Measurements from ENCODE around the gene DISC1.
"Not testable (repeated sequence)": the region's sequence is repeated elsewhere in the genome, so short reads cannot be mapped to it uniquely, and the experiment has no call there.

The DISC1 gene

GRCh38 chr1:231666937-231667608, 40.5 kb downstream of the DISC1 start:
- DNase-seq: no peak

GRCh38 chr1:231667896-231668506, 41.4 kb downstream of the DISC1 start:
- DNase-seq: no peak

DNA sequence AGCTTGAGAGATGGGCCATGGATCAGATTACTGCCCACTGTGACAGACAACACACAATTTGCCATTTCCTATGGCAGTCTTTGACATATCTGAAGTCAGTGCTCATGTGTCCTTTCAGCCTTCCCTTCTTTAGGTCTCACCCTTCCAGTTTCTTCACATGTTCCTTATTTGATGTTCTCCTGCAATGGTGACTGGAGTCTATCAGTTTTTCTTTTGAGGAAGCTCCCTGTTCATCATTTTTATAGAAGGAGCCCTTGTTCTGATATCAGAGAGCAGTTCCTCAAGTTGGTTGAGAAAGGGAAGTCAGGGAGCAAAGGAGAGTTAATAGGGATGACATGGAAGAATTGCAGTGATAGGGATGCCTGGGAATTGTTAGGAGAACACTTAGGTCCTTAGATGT, 42.2 kb downstream of the DISC1 start:
- no peak for DNase-seq

GRCh38 chr1:231669864-231670621, 43.5 kb downstream of the DISC1 start:
- DNase-seq: not testable (repeated sequence)

DNA sequence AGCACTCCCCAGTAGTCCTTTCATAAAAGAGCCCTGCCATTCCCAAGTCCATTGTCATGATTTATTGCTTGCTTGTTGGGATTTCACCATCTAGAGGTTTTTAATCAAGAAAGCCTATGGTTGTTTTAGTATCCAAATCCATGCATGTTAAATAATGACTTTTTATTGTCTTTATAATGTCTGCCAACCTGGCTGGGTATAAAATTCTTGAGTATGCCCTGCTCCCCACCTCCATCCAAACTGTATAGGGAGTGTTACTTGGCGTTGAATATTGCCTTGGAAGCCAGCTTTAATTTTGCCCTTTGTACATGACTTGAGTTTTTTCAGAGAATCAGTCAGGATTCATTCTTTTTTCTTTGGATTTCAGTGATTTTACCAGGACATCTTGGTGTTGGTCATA, 44.2 kb downstream of the DISC1 start:
- no peak for DNase-seq

GRCh38 chr1:231674575-231674974, 48.0 kb downstream of the DISC1 start:
- no peak for DNase-seq

DNA sequence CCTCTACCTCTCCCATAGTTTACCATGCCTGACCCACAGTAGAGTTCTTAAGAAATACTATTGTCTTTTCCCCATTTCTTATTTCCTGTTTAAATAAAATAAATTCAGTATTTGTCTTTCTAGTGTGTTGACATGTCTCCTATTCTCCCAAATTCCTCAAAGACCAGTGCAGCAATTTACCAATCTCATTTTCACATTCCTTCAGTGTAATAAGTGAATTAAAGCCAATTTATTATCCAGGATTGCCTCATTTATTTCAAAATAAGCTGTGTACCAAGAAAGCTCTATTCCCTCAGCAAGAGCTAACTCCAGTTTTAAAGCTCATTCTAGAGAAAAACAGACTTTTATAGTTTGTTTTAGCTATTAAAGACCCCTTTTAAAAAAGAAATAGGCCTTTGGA, 49.9 kb downstream of the DISC1 start:
- no peak for DNase-seq

DNA sequence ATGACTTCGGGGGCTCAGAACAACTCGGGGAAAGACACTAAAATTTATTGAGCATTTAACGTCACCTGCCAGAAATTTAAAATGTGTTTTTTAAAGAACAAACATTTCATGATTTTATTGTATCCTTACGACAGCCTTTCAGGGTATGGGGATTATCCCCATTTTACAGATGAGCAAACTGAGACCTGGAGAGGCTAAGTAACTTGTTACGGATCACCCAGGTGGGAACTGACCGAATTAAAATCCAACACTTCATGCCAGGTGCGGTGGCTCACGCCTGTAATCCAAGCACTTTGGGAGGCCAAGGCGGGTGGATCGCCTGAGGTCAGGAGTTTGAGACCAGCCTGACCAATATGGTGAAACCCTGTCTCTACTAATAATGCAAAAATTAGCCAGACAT, 50.9 kb downstream of the DISC1 start:
- DNase-seq: no peak

DNA sequence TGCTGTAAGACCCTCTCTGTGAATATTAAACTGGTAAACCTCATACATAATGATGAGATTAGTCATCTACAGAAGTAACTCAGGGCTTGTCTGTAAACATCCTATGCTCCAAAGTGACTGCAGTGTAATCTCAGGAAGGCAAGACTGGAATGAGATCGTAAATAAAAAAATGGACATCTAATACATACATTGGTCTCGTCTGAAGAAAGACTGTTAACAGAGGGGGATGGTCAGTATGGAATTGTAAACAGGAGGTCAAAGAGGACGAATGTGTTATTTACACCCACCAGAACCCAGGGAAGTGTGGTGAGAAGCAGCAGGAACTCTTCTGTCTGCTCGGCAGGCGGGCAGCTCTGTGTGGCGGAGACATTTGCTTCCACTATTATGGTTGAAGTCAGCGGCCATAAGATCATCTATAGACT, 51.4 kb downstream of the DISC1 start:
- no peak for DNase-seq

- DNase-seq: no peak
Measured at GRCh38 chr1:231679109-231679508, 52.5 kb downstream of the DISC1 start.

DNA sequence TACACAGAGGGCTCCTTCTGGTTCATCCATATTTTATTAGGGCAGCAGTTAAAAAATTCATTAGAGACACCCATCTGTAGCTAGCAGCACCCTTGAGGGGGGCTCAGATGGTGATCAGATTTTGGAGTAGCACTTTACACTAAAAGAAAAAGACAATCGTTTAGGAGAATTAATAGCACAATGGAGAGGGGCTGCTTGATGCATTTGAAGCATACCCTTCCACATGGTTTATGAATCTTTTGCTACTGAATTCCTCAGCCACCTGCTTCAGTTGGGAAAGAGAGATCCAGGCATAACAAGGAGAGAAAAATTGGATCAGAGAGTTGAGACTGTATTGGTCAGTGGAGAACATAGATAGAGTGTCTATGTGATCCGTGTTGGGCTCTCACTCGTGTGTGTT, 54.4 kb downstream of the DISC1 start:
- DNase-seq: no peak

DNA sequence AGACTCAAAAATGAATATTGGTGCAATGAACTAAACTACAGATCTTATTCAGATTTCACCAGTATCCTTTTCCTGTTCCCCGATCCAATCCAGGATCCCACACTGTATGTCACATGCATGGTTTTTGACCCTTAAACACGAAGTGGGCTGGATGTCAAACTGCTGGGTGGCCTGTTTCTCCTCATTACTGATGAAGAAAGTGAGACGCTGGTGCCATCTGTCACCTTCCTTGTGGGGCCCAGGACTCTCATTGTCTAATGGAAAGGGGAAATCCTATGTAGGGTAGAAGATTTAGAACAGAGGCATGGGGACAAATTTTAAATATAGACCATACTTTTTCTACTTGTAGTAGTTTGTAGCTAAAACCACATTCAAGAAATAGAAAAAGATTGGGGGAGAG, 56.2 kb downstream of the DISC1 start:
- no peak for DNase-seq

DNA sequence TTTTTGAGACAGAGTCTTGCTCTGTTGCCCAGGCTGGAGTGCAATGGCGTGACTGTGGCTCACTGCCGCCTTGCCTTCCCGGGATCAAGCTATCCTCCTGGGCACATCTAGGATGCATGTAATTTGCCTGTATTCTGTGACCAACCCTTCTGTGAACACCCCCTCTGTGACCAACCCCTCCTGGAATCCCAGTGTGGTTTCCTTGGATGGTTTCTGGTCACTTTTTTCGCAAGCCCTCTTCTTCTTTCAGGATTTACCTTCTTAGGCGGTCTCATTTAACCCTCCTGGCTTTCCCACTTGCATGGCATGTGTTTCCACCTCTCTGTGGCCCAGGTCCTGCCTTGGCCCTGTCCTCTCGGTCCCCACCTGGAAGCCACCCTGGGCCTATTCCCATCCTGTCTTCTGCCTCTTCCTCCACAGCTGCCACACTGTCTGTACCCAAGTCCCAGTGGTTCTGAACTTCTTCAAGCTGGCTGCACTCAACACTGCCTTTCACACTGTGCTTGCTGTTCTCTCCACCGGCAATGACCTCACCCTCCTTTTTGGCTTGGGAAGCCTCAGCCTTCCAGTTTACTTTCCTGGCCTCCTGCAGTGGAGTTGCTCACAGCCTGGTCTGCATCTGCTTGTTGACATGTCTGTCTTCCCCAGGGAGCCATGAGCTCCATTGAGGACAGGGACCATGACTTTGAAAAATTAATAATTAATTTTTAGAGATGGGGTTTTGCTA, 57.0 kb downstream of the DISC1 start:
- no peak for DNase-seq

GRCh38 chr1:231684356-231685244, 58.0 kb downstream of the DISC1 start:
- DNase-seq: no peak

GRCh38 chr1:231686384-231686783, 59.8 kb downstream of the DISC1 start:
- no peak for DNase-seq

- DNase-seq: no peak
Measured at GRCh38 chr1:231688989-231689388, 62.4 kb downstream of the DISC1 start.

DNA sequence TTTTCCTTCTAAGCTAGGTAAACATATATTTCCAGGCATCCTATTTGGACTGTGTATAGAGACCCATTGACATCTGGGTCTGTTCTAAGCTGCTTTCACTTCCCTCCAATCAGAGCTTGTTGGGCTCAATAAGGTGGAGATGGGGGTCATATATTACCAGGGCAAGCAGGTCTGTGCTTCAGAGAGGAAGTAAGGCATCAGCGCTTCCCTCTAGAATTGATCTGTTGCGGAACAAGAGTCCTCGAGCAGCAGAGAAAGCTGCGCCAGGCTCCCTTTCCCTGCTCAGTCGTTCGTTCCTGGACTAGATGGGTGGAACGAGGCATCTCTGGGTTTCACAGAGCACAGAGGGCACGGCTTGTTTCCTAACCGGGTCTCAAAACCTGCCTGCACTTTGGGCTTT, 63.5 kb downstream of the DISC1 start:
- DNase-seq: no peak

DNA sequence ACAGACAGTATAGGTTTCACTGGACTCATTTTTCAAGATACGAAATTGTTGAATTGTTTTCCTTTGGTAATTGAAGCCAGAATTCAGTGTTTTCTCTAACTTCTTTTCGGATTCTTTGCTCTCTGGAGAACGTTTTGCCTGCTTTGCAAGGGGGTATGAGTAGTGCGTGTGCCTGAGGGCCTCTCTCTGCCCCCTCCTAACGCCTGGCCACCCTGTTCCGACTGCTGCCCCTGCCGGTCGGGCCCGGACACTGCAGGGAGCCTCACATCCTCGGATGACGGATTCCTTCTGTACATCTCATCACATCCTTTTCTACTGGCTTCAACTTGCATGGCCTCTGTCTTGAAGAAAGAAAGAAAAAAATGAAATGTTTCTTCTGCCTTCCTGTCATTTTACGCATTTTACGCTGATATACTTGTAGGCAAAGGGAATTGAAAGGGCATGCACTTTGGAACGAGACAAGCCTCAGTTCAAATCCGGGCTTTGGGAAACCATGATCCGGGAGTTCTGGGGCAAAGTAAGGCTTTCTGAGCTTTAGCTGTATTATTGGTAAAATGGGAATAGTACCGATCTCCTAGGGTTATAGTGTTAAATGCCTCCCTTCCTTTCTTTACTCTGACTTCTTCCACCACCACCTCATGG, 65.1 kb downstream of the DISC1 start:
- peak in 18 of 58 donors; percentile 2 to 52 (median 11) for DNase-seq

DNA sequence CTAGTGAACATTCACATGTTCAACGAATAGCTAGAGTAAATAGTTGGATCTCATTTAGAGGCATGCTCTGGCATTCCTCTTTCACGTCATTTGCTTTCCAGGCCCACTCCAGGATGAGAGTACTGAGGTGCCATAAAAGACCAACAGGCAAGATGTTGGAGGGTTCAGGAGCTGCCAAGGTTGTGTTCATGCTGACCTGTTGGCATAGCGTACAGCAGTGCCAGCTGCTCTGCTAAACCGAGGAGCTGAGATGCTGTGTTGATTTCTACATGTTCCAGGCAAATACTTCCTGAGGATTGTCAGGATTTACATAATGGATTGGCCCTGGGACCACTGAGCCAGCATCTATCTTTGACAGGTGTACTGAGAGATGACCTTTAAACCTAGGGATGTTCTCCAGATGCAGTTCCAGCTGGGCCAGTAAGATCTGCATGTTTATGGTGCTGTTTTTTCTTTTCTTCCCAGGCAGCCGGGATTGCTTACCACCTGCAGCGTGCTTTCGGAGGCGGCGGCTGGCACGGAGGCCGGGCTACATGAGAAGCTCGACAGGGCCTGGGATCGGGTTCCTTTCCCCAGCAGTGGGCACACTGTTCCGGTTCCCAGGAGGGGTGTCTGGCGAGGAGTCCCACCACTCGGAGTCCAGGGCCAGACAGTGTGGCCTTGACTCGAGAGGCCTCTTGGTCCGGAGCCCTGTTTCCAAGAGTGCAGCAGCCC, 66.9 kb downstream of the DISC1 start:
- DNase-seq: peak in 3 of 58 donors; percentile 33 to 41 (median 38)

GRCh38 chr1:231694075-231694431, 67.5 kb downstream of the DISC1 start:
- peak in 29 of 58 donors; percentile 10 to 63 (median 29) for DNase-seq
